Breast epithelium (tissue), 4 donors: ENCODE measurements around the gene CCDC73. TPM values are rescaled to one million over a fixed set of nuclear protein-coding genes. Genes with fewer than 3 reads are reported as not detected.

Experiments used
- DNase-seq, 2 donors: peaks; one replicate each; pipeline ENCODE4 v3.0.0-alpha.2; 2019; ENCODE audit warnings: low spot score in 2 of 2
- H3K27ac ChIP-seq, 2 donors: fragments of 200-600 bp; sonication (generic) in 1 of 2; one replicate each; pipeline ENCODE4 v1.5.1; 2016 to 2019; ENCODE audit warnings: mild to moderate bottlenecking in 1 of 2
- H3K27me3 ChIP-seq, 2 donors: fragments of 200-600 bp; sonication (generic) in 1 of 2; one replicate each; pipeline versions ENCODE4 v1.5.1 to v1.6.0; 2017 to 2019; ENCODE audit warnings: control low read depth in 1 of 2, mild to moderate bottlenecking in 1 of 2
- H3K36me3 ChIP-seq: fragments of 200-600 bp; one replicate; pipeline ENCODE4 v1.5.1; 2019
- H3K4me1 ChIP-seq, 2 donors: fragments of 200-600 bp; sonication (generic); one replicate each; pipeline ENCODE4 v1.5.1; 2016 to 2019; ENCODE audit warnings: control low read depth in 1 of 2
- H3K4me3 ChIP-seq, 3 donors: fragments of 200-600 bp; sonication (generic); 1 replicate in 2 of 3; 2 replicates in 1 of 3; pipeline ENCODE4 v1.5.1; 2016 to 2019; ENCODE audit warnings: mild to moderate bottlenecking in 3 of 3, moderate library complexity in 2 of 3
- H3K9me3 ChIP-seq, 2 donors: fragments of 200-600 bp; sonication (generic) in 1 of 2; one replicate each; pipeline ENCODE4 v1.5.1; 2016 to 2019; ENCODE audit warnings: control low read depth in 1 of 2
- CTCF ChIP-seq, 3 donors: fragments of 450-650 bp; IDR thresholded peaks; one replicate each; pipeline ENCODE4 v1.5.1; 2016 to 2017; ENCODE audit warnings: antibody characterized with exemption in 3 of 3, mild to moderate bottlenecking in 3 of 3, moderate library complexity in 3 of 3
- POLR2A ChIP-seq: fragments of 450-650 bp; IDR thresholded peaks from one replicate; pipeline ENCODE4 v1.6.1; 2016; ENCODE audit warnings: antibody characterized with exemption, mild to moderate bottlenecking, moderate library complexity
- POLR2AphosphoS5 ChIP-seq, 3 donors: sonication (generic); formaldehyde crosslinking; IDR thresholded peaks; one replicate each; pipeline ENCODE4 v1.6.1; 2017; ENCODE audit warnings: antibody characterized with exemption in 3 of 3
- intact Hi-C: fragments of 100-400 bp; cut with DNase I; formaldehyde crosslinking; loops from one replicate; pipeline ENCODE4 v1.15.1; 2023; ENCODE audit warnings: low total_unique reads
- total RNA-seq, 3 donors: library from RNA; depleted of rRNA; stranded (reverse); fragments of >200 nt; gene quantifications; one replicate each; pipeline ENCODE4 v1.1.0, GENCODE V29; 2016

Gene CCDC73
- total RNA-seq, 3 donors from 2014 or later: 0.15 to 0.33 TPM; not detected in 1

GRCh38 chr11:32706985-32707741 is 87.3 kb downstream of the CCDC73 start:
- TF ChIP-seq POLR2A (no peak), CTCF (IDR thresholded peaks at IDR 0.05) (no peak), POLR2AphosphoS5 (IDR thresholded peaks at IDR 0.05) (no peak)
- no peaks in the 10 kb centered on the region for H3K36me3 ChIP-seq
- H3K27ac ChIP-seq: no peak overlapping the region
- H3K9me3 ChIP-seq: peaks cover 6 to 13% of the 10 kb centered on the region in 2 donors
- no peaks in the 10 kb centered on the region for H3K4me1 ChIP-seq
- no peak for DNase-seq
- intact Hi-C loops: no loop called here
- H3K4me3 ChIP-seq: no peak overlapping the region
- no peaks in the 10 kb centered on the region for H3K27me3 ChIP-seq

GRCh38 chr11:32705309-32706033 is 89.0 kb downstream of the CCDC73 start:
- TF ChIP-seq POLR2AphosphoS5 (IDR thresholded peaks at IDR 0.05): no peak
- no peak for TF ChIP-seq POLR2A
- TF ChIP-seq CTCF (IDR thresholded peaks at IDR 0.05): no peak
- Histone ChIP-seq H3K27me3 (no peaks in the 10 kb centered on the region), H3K27ac (no peak overlapping the region), H3K4me3 (no peak overlapping the region), H3K36me3 (no peaks in the 10 kb centered on the region), H3K4me1 (no peaks in the 10 kb centered on the region), H3K9me3 (peaks cover 6 to 13% of the 10 kb centered on the region in 2 donors)
- DNase-seq: no peak
- intact Hi-C loops: no loop called here

GRCh38 chr11:32704775-32705174 is 89.7 kb downstream of the CCDC73 start:
- H3K27ac ChIP-seq: no peak overlapping the region
- no peaks in the 10 kb centered on the region for H3K4me1 ChIP-seq
- no peaks in the 10 kb centered on the region for H3K27me3 ChIP-seq
- no peak for DNase-seq
- no peak overlapping the region for H3K4me3 ChIP-seq
- H3K9me3 ChIP-seq: peaks cover 6 to 13% of the 10 kb centered on the region in 2 donors
- intact Hi-C loops: no loop called here
- no peaks in the 10 kb centered on the region for H3K36me3 ChIP-seq
- TF ChIP-seq POLR2A (no peak), CTCF (IDR thresholded peaks at IDR 0.05) (no peak), POLR2AphosphoS5 (IDR thresholded peaks at IDR 0.05) (no peak)

- intact Hi-C loops: no loop called here
- no peaks in the 10 kb centered on the region for H3K27me3 ChIP-seq
- H3K4me3 ChIP-seq: no peak overlapping the region
- no peaks in the 10 kb centered on the region for H3K4me1 ChIP-seq
- no peak for DNase-seq
- no peak overlapping the region for H3K27ac ChIP-seq
- H3K9me3 ChIP-seq: peaks cover 6 to 13% of the 10 kb centered on the region in 2 donors
- H3K36me3 ChIP-seq: no peaks in the 10 kb centered on the region
- TF ChIP-seq POLR2AphosphoS5 (IDR thresholded peaks at IDR 0.05) (no peak), CTCF (IDR thresholded peaks at IDR 0.05) (no peak), POLR2A (no peak)
These were observed 90.2 kb downstream of the CCDC73 start for GRCh38 chr11:32704261-32704660.

- H3K4me3 ChIP-seq: no peak overlapping the region
- TF ChIP-seq CTCF (IDR thresholded peaks at IDR 0.05) (no peak), POLR2A (no peak), POLR2AphosphoS5 (IDR thresholded peaks at IDR 0.05) (no peak)
- H3K27ac ChIP-seq: no peak overlapping the region
- DNase-seq: no peak
- H3K27me3 ChIP-seq: no peaks in the 10 kb centered on the region
- no peaks in the 10 kb centered on the region for H3K36me3 ChIP-seq
- no peaks in the 10 kb centered on the region for H3K4me1 ChIP-seq
- intact Hi-C loops: no loop called here
- peaks cover 6 to 13% of the 10 kb centered on the region in 2 donors for H3K9me3 ChIP-seq
These were observed 92.8 kb downstream of the CCDC73 start for GRCh38 chr11:32701616-32702015.
